ENCODE results near the gene EIPR1. TPM values are rescaled to one million over a fixed set of nuclear protein-coding genes. Genes with fewer than 3 reads are reported as not detected.

Gene EIPR1
- total RNA-seq, 4 donors from 2014 or later = 13.8 to 19.0 (median 15.3) TPM

DNA sequence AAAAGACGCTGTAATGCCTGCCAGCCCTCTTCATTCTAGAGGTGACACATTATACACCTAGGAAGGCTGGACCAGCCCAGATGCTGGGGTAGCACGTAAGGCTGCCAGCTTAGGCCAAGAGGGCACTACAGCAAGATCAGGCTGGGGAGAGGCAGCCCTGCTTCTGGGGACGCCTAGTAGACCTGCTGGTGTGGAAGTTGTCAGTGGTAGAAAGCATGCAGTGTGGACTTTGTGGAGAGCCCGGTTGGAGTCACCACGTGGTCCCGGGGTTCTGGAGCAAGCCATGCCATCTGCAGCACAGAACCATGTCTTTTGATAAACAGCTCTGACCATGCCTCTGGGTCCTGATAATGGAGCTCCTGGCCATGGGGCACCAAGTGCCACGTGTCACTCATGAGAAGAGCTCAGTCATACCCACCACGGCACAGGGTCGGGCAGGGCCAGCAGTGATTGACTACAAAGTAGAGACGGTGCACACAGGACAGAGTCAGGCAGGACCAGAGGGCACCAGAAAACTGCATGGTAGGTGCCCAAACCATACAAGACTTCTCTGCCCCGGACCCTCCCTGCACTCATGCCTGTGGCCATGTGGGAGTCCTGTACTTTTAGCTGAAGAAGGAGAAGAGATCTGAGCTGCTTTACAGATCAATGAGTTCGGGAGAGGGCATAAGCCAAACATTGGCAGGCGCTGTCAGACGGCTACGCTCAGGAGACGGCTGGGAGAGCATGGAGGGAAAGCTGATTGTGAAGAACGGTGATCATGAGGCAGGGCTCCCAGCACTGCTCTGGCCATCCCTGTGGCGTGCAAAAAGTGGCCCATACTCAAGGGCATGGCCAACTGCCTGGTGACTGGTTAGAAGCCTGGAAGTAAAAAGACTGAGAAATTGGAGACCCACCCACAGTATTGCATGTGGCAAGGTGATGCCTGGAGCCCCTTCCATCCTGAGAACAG lies 114.9 kb downstream of the EIPR1 start:
- H3K27ac ChIP-seq (replicated peaks in 1 of 4) = no peak overlapping the region
- intact Hi-C loops (cut with DNase I) = no loop called here
- no peaks in the 10 kb centered on the region for H3K9me3 ChIP-seq
- peaks cover 0 to 8% (median 0%) of the 10 kb centered on the region in 4 donors for H3K36me3 ChIP-seq
- TF ChIP-seq EP300 (IDR thresholded peaks at IDR 0.05) (no peak), POLR2AphosphoS5 (IDR thresholded peaks at IDR 0.05) (no peak), POLR2A (IDR thresholded peaks at IDR 0.05; ENCODE audit: low read depth) (no peak)
- TF ChIP-seq, protein P1, sequence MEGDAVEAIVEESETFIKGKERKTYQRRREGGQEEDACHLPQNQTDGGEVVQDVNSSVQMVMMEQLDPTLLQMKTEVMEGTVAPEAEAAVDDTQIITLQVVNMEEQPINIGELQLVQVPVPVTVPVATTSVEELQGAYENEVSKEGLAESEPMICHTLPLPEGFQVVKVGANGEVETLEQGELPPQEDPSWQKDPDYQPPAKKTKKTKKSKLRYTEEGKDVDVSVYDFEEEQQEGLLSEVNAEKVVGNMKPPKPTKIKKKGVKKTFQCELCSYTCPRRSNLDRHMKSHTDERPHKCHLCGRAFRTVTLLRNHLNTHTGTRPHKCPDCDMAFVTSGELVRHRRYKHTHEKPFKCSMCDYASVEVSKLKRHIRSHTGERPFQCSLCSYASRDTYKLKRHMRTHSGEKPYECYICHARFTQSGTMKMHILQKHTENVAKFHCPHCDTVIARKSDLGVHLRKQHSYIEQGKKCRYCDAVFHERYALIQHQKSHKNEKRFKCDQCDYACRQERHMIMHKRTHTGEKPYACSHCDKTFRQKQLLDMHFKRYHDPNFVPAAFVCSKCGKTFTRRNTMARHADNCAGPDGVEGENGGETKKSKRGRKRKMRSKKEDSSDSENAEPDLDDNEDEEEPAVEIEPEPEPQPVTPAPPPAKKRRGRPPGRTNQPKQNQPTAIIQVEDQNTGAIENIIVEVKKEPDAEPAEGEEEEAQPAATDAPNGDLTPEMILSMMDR (IDR thresholded peaks at IDR 0.05) = no peak
- DNase-seq (ENCODE audit: extremely low spot score) = no peak
- no peaks in the 10 kb centered on the region for H3K4me1 ChIP-seq
- no peaks in the 10 kb centered on the region for H3K27me3 ChIP-seq
- H3K4me3 ChIP-seq = no peak overlapping the region
- 90% methylated on average over 13 of the region's 18 CpGs for WGBS

GRCh38 chr2:3261511-3261910 lies 116.1 kb downstream of the EIPR1 start:
- Histone ChIP-seq H3K9me3 (no peaks in the 10 kb centered on the region), H3K36me3 (peaks cover 0 to 13% (median 6%) of the 10 kb centered on the region in 4 donors), H3K4me1 (no peaks in the 10 kb centered on the region), H3K27me3 (no peaks in the 10 kb centered on the region), H3K27ac (replicated peaks in 1 of 4) (no peak overlapping the region), H3K4me3 (no peak overlapping the region)
- 97% methylated on average over 8 of the region's 8 CpGs for WGBS
- intact Hi-C loops (cut with DNase I) = no loop called here
- DNase-seq (ENCODE audit: extremely low spot score) = no peak
- no peak for TF ChIP-seq POLR2AphosphoS5 (IDR thresholded peaks at IDR 0.05)
- TF ChIP-seq, protein P1 (IDR thresholded peaks at IDR 0.05) = no peak
- no peak for TF ChIP-seq POLR2A (IDR thresholded peaks at IDR 0.05; ENCODE audit: low read depth)
- no peak for TF ChIP-seq EP300 (IDR thresholded peaks at IDR 0.05)

DNA sequence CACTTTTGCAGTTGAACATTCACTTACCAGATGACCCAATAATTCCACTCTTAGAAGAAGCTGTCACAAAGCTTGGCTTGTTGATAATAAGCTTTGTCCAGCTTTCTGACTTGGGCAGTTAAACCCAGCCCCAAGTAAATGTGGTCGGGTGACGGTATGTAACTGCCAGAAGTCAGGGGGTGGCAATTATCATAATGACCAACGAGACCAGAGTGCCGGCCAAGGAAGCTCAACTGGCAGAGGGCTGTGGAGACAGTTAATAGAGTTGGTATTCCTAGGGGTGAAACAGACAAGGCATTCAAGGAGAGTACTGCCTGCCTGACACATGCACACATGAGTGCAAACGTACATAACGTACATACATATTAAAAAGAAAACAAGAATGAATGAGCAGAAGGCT lies 116.7 kb downstream of the EIPR1 start:
- DNase-seq (ENCODE audit: extremely low spot score) = no peak
- TF ChIP-seq EP300 (IDR thresholded peaks at IDR 0.05) = no peak
- TF ChIP-seq, protein P1 (IDR thresholded peaks at IDR 0.05) = no peak
- TF ChIP-seq POLR2A (IDR thresholded peaks at IDR 0.05; ENCODE audit: low read depth) = no peak
- TF ChIP-seq POLR2AphosphoS5 (IDR thresholded peaks at IDR 0.05) = no peak
- intact Hi-C loops (cut with DNase I) = no loop called here
- H3K27me3 ChIP-seq = no peaks in the 10 kb centered on the region
- 87% methylated on average over 6 of the region's 6 CpGs for WGBS
- H3K27ac ChIP-seq (replicated peaks in 1 of 4) = no peak overlapping the region
- H3K9me3 ChIP-seq = no peaks in the 10 kb centered on the region
- H3K4me1 ChIP-seq = no peaks in the 10 kb centered on the region
- H3K36me3 ChIP-seq = peaks cover 0 to 17% (median 6%) of the 10 kb centered on the region in 4 donors
- no peak overlapping the region for H3K4me3 ChIP-seq

GRCh38 chr2:3257826-3258225 lies 119.8 kb downstream of the EIPR1 start:
- Histone ChIP-seq H3K36me3 (peaks cover 0 to 30% (median 9%) of the 10 kb centered on the region in 4 donors), H3K27me3 (no peaks in the 10 kb centered on the region), H3K9me3 (no peaks in the 10 kb centered on the region), H3K4me3 (no peak overlapping the region), H3K4me1 (no peaks in the 10 kb centered on the region), H3K27ac (replicated peaks in 1 of 4) (no peak overlapping the region)
- TF ChIP-seq EP300 (IDR thresholded peaks at IDR 0.05) (no peak), POLR2AphosphoS5 (IDR thresholded peaks at IDR 0.05) (no peak), POLR2A (IDR thresholded peaks at IDR 0.05; ENCODE audit: low read depth) (no peak)
- TF ChIP-seq, protein P1 (IDR thresholded peaks at IDR 0.05) = no peak
- intact Hi-C loops (cut with DNase I) = no loop called here
- no peak for DNase-seq (ENCODE audit: extremely low spot score)
- 97% methylated on average over 8 of the region's 8 CpGs for WGBS

All from esophagus muscularis mucosa (tissue), 4 donors.